Activated naive CD4-positive, alpha-beta T cell treated with anti-CD3 and anti-CD28 coated beads for 36 hours (primary cell): ENCODE data around the gene PALS2. TPM values are rescaled to one million over a fixed set of nuclear protein-coding genes. Genes with fewer than 3 reads are reported as not detected.

Experiments used
- CTCF ChIA-PET: fragments of 350-600 bp; sonication (Branson Sonifier 250); formaldehyde crosslinking; loops from one replicate; lab custom pipeline; 2021; ENCODE audit warnings: antibody characterized with exemption; lab: Charles Lee
- DNase-seq: peaks from one replicate; pipeline ENCODE4 v3.0.0-alpha.2; 2020
- H3K27ac Mint-ChIP-seq: one replicate; pipeline ENCODE4 v1.8.0; 2021; ENCODE audit warnings: mild to moderate bottlenecking, mixed read lengths
- H3K27me3 Mint-ChIP-seq: one replicate; pipeline ENCODE4 v1.8.0; 2021; ENCODE audit warnings: low read depth, mixed read lengths
- H3K36me3 Mint-ChIP-seq: one replicate; pipeline ENCODE4 v1.8.0; 2021; ENCODE audit warnings: low read depth, mixed read lengths
- H3K4me1 Mint-ChIP-seq: one replicate; pipeline ENCODE4 v1.8.0; 2021; ENCODE audit warnings: low read depth, mixed read lengths
- H3K4me3 Mint-ChIP-seq: one replicate; pipeline ENCODE4 v1.8.0; 2021; ENCODE audit warnings: mild to moderate bottlenecking, moderate library complexity, mixed read lengths
- H3K9me3 Mint-ChIP-seq: one replicate; pipeline ENCODE4 v1.8.0; 2021; ENCODE audit warnings: mixed read lengths
- intact Hi-C: fragments of 100-400 bp; cut with micrococcal nuclease; formaldehyde crosslinking; loops from one replicate; pipeline ENCODE4 v1.15.1; 2023
- total RNA-seq, 2 experiments: library from RNA; stranded (reverse); gene quantifications; one replicate each; pipeline ENCODE4 v1.2.3, GENCODE V29; 2021

The PALS2 gene
- total RNA-seq, 2 experiments from 2014 or later = 21.8 to 22.5 TPM

DNA sequence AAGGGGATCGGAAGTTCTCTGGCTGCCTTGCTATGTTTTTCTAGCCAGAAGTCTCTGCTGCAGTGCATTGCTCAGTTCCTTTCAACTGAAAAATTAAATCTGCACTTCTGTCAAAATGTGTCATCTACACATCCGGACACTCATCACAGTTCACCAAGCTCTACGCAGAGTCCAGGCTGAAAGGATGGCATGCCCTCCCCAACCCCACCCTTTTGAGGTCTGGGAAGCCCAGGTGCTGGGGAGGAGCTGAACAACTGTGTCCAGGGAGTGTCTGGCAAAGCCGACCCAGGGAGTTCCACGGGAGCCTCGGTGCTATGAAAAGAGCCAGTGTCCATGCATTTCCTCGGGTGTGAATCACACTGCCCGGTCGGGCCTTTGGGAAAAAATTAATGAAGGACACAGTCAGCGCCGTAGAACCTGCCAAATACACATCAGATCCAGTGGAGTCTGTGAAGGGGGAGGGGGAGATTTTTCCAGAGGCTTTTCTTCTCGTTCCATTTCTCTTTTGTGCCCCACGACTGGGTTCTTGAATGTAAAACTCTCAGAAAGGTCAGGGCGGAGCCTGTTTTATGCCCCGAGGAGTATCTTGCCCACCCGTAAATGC is 757 bp upstream of the PALS2 start:
- Mint-ChIP-seq H3K4me3 (peak overlapping the region; percentile 76), H3K9me3 (no peaks in the 10 kb centered on the region), H3K27ac (peak overlapping the region; percentile 63), H3K27me3 (peaks cover 3% of the 10 kb centered on the region), H3K36me3 (no peaks in the 10 kb centered on the region), H3K4me1 (peaks cover 29% of the 10 kb centered on the region)
- peak; percentile 57 for DNase-seq
- CTCF ChIA-PET = interaction anchor here (0.5 kb wide), 1 partner anchor 498 kb away, joined by 6 read pairs; no protein-coding TSS in a partner anchor
- intact Hi-C loops = loop anchor here (1.0 to 10.0 kb wide), 11 partner anchors 12 to 1215 kb away; partner anchors contain the start of genes CYCS, NPY, OSBPL3 and TRA2A

DNA sequence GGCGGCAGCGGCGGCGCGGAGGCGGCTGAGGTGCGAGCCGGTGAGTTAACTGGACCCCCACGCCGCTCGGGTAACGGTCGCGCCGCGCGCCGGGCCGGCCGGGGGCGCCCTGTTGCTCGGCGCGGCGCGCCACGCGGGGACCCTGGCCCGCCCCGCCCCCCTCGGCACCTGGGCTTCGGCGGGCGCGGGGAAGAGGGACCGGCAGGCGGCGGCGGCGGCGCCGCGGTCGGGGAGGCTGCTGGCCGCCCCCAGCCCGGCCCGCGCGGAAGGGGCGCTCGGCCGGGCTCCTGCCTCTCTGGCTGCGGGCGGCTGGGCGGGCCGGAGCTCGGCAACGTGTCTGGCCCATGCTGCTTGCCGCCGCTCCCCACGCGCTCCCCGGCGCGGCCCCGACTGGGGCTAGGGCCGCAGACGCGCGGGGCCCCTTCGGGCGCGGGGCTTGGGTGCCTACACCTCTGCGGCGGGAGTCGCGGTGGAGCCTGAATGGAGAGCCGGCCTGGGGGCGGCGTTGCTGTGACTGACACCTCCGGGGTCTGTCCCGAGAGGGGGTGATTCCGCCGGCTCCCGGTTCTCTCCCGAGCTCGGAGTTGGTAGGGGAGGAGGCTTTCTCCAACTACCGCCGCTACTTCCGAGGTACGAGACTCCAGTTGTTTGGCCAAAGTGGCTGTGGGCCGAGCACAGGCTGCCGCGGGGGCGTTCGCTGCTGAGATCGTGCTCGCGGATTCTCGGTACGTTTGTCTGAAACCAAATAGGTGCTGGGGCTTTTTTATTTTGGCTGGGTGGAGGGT is 494 bp downstream of the PALS2 start:
- Mint-ChIP-seq H3K4me3 (peak overlapping the region; percentile 84), H3K9me3 (no peaks in the 10 kb centered on the region)
- CTCF ChIA-PET = interaction anchor here (1.5 to 4.3 kb wide), 3 partner anchors 92 to 521 kb away, joined by 4 to 44 read pairs (median 8); no protein-coding TSS in a partner anchor

GRCh38 chr7:24574386-24574785 is 1.1 kb downstream of the PALS2 start:
- Mint-ChIP-seq H3K4me1 (peaks cover 43% of the 10 kb centered on the region), H3K27me3 (peaks cover 3% of the 10 kb centered on the region), H3K27ac (peak overlapping the region; percentile 72), H3K36me3 (no peaks in the 10 kb centered on the region), H3K4me3 (peak overlapping the region; percentile 84), H3K9me3 (no peaks in the 10 kb centered on the region)
- CTCF ChIA-PET = interaction anchor here (1.5 to 4.3 kb wide), 3 partner anchors 91 to 520 kb away, joined by 4 to 44 read pairs (median 8); no protein-coding TSS in a partner anchor
- DNase-seq = no peak
- intact Hi-C loops = loop anchor here (1.0 to 10.0 kb wide), 8 partner anchors 22 to 1217 kb away; partner anchors contain the start of genes NPY and TRA2A

More for the DNA sequence above, 494 bp downstream of the PALS2 start:
- intact Hi-C loops = loop anchor here (1.0 to 10.0 kb wide), 10 partner anchors 23 to 1216 kb away; partner anchors contain the start of genes NPY, OSBPL3 and TRA2A
- no peaks in the 10 kb centered on the region for H3K36me3 Mint-ChIP-seq
- peak; percentile 52 for DNase-seq
- H3K27ac Mint-ChIP-seq = peak overlapping the region; percentile 72
- peaks cover 39% of the 10 kb centered on the region for H3K4me1 Mint-ChIP-seq
- peaks cover 3% of the 10 kb centered on the region for H3K27me3 Mint-ChIP-seq

GRCh38 chr7:24574950-24575349 is 1.7 kb downstream of the PALS2 start:
- peaks cover 3% of the 10 kb centered on the region for H3K27me3 Mint-ChIP-seq
- no peaks in the 10 kb centered on the region for H3K9me3 Mint-ChIP-seq
- H3K27ac Mint-ChIP-seq = no peak overlapping the region
- peak overlapping the region; percentile 84 for H3K4me3 Mint-ChIP-seq
- H3K36me3 Mint-ChIP-seq = no peaks in the 10 kb centered on the region
- DNase-seq = no peak
- CTCF ChIA-PET = interaction anchor here (0.6 to 4.3 kb wide), 8 partner anchors 12 to 920 kb away, joined by 3 to 44 read pairs (median 4); no protein-coding TSS in a partner anchor
- peaks cover 47% of the 10 kb centered on the region for H3K4me1 Mint-ChIP-seq
- intact Hi-C loops = loop anchor here (1.0 to 10.0 kb wide), 10 partner anchors 13 to 1218 kb away; partner anchors contain the start of genes NPY and TRA2A

GRCh38 chr7:24576171-24577025 is 3.1 kb downstream of the PALS2 start:
- CTCF ChIA-PET = interaction anchor here (0.6 to 4.3 kb wide), 12 partner anchors 11 to 518 kb away, joined by 3 to 44 read pairs (median 3); no protein-coding TSS in a partner anchor
- Mint-ChIP-seq H3K36me3 (no peaks in the 10 kb centered on the region), H3K4me1 (peaks cover 55% of the 10 kb centered on the region), H3K27ac (no peak overlapping the region), H3K9me3 (no peaks in the 10 kb centered on the region), H3K27me3 (peaks cover 3% of the 10 kb centered on the region), H3K4me3 (no peak overlapping the region)
- intact Hi-C loops = loop anchor here (1.0 to 10.0 kb wide), 4 partner anchors 89 to 518 kb away; no protein-coding TSS in a partner anchor
- DNase-seq = peak; percentile 15

GRCh38 chr7:24578052-24578451 is 4.8 kb downstream of the PALS2 start:
- peaks cover 49% of the 10 kb centered on the region for H3K4me1 Mint-ChIP-seq
- no peaks in the 10 kb centered on the region for H3K27me3 Mint-ChIP-seq
- H3K27ac Mint-ChIP-seq = no peak overlapping the region
- no peak overlapping the region for H3K4me3 Mint-ChIP-seq
- no peaks in the 10 kb centered on the region for H3K9me3 Mint-ChIP-seq
- CTCF ChIA-PET = interaction anchor here (0.5 kb wide), 1 partner anchor 10 kb away, joined by 3 read pairs; no protein-coding TSS in a partner anchor
- intact Hi-C loops = loop anchor here (5.0 to 10.0 kb wide), 2 partner anchors 337 to 494 kb away; no protein-coding TSS in a partner anchor
- no peaks in the 10 kb centered on the region for H3K36me3 Mint-ChIP-seq
- no peak for DNase-seq

DNA sequence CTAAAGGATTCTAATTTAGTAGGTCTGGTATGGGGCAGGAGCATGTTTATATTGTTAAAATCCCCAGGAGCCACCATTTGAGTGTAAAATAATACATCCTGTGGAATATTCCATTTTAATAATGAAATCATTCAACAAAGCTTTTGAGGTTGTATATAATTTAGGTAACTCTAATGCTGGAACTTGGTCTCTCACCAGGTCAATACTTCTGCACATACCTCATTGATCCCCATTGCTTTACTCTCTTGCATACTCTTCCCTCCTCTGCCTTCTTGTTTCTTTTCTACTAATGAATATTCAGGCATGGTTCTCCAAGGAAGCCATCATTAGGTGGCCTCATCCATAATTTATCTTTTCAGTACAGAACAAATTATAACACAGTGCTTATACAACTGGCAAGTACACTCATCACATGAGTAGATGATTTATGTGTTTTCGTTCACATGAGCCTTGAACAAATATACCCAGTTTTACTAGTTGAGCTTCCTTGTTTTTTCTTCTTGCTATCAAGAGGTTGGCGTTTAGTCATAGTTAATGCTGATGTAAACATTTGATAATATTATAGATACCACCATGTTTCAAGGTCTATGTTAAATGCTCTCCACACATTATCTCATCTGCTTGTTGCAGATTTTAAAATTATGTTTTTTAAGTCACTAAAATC is 7.2 kb downstream of the PALS2 start:
- peaks cover 36% of the 10 kb centered on the region for H3K4me1 Mint-ChIP-seq
- no peaks in the 10 kb centered on the region for H3K27me3 Mint-ChIP-seq
- no peak overlapping the region for H3K4me3 Mint-ChIP-seq
- no peaks in the 10 kb centered on the region for H3K36me3 Mint-ChIP-seq
- no peak for DNase-seq
- CTCF ChIA-PET = interaction anchor here (0.5 to 1.2 kb wide), 2 partner anchors 83 to 86 kb away, joined by 3 read pairs; no protein-coding TSS in a partner anchor
- no peak overlapping the region for H3K27ac Mint-ChIP-seq
- no peaks in the 10 kb centered on the region for H3K9me3 Mint-ChIP-seq
- intact Hi-C loops = loop anchor here (10.0 kb wide), 1 partner anchor 716 kb away; no protein-coding TSS in a partner anchor

DNA sequence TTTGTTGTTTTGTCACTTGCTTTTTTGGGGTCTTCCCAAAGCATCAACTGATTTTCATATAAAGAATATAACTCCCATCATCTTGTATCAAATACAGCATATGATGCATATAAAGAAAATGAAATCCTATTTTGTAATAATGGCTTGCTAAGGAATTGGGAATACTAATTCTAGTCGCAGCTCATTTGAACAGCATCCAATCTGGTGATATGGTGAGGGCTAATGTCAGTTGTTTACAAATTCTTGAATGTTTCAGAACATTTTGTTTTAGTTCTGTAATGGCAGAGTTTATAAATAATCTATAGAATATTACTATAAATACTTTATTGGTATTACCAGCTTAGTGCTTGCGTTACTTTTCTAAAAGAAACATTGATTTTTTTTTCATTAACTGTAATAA is 8.9 kb downstream of the PALS2 start:
- intact Hi-C loops = loop anchor here (10.0 kb wide), 1 partner anchor 717 kb away; no protein-coding TSS in a partner anchor
- Mint-ChIP-seq H3K27ac (no peak overlapping the region), H3K36me3 (no peaks in the 10 kb centered on the region), H3K27me3 (no peaks in the 10 kb centered on the region), H3K4me1 (peaks cover 37% of the 10 kb centered on the region), H3K9me3 (no peaks in the 10 kb centered on the region), H3K4me3 (no peak overlapping the region)
- DNase-seq = no peak
- CTCF ChIA-PET = no interaction called here

DNA sequence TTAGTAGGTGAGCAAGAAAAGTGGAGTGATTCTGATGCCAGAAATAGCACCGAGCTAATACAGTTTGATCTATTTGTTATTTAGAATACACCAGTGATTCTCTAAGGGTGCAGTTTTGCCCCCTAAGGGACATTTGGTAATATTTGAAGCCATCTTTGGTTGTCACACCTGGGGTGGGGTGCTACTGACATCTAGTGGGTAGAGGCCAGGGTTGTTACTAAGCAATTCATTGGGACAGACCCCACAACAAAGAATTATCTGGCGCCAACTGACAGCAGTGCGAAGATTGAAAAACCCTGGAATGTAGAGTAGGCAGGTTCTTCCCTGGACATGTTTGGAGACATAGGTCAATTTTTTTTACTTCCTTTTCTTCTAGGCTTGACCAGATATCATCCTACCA is 14.6 kb downstream of the PALS2 start:
- Mint-ChIP-seq H3K36me3 (no peaks in the 10 kb centered on the region), H3K27ac (no peak overlapping the region), H3K4me3 (no peak overlapping the region), H3K27me3 (no peaks in the 10 kb centered on the region), H3K9me3 (no peaks in the 10 kb centered on the region), H3K4me1 (peaks cover 34% of the 10 kb centered on the region)
- intact Hi-C loops = loop anchor here (1.0 to 10.0 kb wide), 4 partner anchors 13 to 723 kb away; no protein-coding TSS in a partner anchor
- CTCF ChIA-PET = interaction anchor here (0.9 to 1.1 kb wide), 4 partner anchors 11 to 59 kb away, joined by 3 to 5 read pairs (median 3); no protein-coding TSS in a partner anchor
- peak; percentile 64 for DNase-seq

- H3K36me3 Mint-ChIP-seq = no peaks in the 10 kb centered on the region
- DNase-seq = no peak
- intact Hi-C loops = no loop called here
- H3K4me3 Mint-ChIP-seq = no peak overlapping the region
- no peaks in the 10 kb centered on the region for H3K9me3 Mint-ChIP-seq
- no peaks in the 10 kb centered on the region for H3K27me3 Mint-ChIP-seq
- CTCF ChIA-PET = no interaction called here
- H3K27ac Mint-ChIP-seq = no peak overlapping the region
- H3K4me1 Mint-ChIP-seq = peaks cover 39% of the 10 kb centered on the region
Measured at GRCh38 chr7:24591152-24591551, 17.9 kb downstream of the PALS2 start.
